GM12872 (cell line): Measurements from ENCODE around the gene SIPA1L3.

Source experiments
- TF ChIP-seq, protein P1 (sequence below): IDR thresholded peaks from 3 replicates; pipeline ENCODE4 v1.5.1; 2011; ENCODE audit warnings: low read depth, mild to moderate bottlenecking, low read length, moderate library complexity; ENCODE audit not compliant: insufficient read depth

The SIPA1L3 gene

DNA sequence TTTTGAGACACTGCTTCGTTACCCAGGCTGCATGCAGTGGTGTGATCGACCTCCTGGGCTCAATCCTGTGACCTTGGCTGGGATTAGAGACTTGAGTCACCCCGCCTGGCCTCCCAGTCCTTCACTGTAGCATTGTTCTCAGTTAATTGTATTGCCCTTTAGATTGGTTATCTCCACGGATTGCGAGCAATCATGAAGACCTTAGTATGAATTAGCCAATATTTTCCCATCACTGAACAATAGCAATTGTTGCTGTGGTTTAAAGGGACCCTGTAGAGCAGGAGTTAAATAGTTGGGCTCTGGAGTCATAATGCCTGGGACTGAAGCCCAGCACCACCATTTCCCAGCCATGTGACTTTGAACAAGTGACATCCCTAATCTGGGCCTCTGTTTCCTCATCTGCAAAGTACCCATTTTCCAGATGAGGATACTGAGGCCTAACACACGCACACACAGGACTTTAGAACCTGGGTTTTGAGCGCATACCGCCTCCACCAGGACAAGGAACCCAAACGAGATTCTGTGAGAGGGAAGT lies 340.8 kb downstream of the SIPA1L3 start:
- TF ChIP-seq, protein P1, sequence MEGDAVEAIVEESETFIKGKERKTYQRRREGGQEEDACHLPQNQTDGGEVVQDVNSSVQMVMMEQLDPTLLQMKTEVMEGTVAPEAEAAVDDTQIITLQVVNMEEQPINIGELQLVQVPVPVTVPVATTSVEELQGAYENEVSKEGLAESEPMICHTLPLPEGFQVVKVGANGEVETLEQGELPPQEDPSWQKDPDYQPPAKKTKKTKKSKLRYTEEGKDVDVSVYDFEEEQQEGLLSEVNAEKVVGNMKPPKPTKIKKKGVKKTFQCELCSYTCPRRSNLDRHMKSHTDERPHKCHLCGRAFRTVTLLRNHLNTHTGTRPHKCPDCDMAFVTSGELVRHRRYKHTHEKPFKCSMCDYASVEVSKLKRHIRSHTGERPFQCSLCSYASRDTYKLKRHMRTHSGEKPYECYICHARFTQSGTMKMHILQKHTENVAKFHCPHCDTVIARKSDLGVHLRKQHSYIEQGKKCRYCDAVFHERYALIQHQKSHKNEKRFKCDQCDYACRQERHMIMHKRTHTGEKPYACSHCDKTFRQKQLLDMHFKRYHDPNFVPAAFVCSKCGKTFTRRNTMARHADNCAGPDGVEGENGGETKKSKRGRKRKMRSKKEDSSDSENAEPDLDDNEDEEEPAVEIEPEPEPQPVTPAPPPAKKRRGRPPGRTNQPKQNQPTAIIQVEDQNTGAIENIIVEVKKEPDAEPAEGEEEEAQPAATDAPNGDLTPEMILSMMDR, result no peak

DNA sequence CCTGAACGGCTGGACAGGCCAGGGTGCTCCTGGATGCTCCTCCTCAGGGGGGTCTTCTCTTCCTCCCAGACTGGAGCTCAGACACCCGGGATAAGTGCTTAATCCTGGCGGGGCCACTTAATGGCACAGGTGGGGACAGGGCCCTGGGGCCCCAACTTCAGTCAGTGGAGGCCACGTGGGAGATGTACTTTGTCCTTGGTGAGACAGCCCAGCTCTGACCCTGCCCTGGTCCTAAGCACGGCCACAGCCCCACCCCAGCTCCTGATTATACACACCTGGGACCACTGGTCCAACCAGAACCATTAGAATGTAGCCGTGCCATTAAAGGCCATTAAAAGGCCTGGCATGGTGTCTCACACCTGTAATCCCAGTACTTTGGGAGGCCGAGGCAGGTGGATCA lies 341.4 kb downstream of the SIPA1L3 start:
- TF ChIP-seq, protein P1, result no peak

DNA sequence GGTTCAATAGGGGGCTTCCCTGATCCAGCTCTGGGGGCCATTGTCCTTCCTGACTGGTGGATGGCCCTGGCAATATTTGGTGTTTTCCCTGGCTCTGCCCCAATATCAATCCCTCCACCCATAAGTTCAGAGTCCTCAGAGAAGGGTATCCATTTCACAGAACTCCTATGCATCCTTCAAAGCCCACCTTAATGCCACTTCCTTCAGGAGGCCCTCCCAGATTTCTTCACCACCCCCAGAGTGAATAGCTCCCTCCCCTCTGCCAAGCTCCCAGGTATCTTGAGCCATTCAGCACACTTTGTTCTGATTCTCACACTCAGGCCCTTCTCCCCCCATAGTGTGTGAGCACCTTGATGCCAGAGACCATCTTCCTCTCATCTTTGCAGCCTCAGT lies 343.4 kb downstream of the SIPA1L3 start:
- TF ChIP-seq, protein P1, result no peak

DNA sequence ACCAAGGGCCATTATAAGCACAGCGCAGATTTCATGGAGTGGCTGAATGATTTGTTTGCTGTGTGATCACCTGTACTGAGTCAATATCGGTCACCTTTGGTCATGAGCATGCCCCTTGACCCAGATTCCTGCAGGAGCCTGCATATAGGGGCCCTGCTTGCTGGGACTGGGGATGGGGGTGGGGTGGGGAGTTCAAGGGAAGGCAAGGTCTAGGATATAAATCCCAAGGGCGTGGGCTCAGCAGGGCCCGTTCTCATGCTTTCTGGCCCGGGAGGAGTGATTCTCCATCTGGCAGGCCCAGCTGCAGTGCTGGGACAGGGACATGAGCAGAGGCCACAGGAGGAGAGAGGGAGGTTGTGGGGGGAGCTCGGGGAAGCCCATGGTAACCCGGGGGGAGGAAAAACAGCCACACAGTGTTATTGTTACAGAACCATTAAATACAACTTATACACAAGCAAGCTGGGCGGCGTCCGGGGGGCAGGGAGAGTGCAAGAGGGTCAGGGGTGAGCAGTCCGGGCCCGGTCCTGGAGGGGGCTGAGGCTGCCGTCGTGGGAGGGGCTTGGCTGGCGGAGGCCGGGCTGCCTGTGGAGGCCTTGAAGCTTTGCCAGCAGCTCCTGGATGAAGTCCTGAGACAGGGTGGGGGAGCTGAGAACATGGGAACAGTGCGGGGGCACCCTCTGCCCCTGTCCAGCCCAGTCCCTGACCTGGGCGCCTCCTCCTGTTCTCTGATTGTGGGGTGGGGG lies 344.0 kb downstream of the SIPA1L3 start:
- TF ChIP-seq, protein P1, result no peak

DNA sequence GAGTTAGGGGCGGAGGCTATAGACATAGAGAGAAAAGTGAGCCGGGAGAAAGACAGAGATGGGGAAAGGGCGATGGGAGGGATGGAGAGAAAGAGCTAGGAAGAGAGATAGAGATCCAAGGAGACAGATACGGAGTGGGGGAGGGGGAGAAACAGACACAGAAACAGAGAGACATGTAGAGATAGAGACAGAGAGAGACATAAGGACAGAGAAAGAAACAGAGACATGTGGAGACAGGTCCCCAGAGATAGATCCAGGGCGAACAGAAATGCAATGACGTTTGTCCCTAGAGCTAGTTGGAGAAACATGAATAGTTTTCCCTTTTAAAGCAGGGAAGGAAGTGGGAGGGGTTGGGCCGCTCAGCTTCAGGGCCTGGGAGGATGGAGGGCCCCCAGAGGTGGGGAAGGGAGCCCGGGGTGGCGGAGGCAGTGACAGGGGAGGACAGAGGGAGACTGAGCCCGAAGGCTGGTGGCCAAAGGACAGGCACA lies 344.6 kb downstream of the SIPA1L3 start:
- TF ChIP-seq, protein P1, result no peak

DNA sequence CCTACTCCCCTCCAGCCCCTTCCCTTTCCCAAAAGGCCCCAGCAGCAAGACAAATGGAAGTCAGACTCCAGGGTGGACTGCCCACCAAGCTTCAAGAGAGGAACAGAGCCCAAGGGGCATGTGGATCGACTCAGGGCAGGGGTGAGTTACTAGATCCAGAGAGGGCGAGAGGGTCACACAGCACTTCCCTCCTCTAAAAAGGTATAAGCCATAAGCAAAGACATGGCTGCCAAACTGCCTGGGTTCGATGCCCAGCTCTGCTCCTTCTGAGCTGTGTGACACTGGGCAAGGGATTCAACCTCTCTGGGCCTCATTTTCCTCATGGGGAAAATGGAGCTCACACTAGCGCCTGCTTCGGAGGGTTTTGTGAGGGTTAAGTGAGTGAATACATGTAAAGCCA lies 345.4 kb downstream of the SIPA1L3 start:
- TF ChIP-seq, protein P1, result no peak

DNA sequence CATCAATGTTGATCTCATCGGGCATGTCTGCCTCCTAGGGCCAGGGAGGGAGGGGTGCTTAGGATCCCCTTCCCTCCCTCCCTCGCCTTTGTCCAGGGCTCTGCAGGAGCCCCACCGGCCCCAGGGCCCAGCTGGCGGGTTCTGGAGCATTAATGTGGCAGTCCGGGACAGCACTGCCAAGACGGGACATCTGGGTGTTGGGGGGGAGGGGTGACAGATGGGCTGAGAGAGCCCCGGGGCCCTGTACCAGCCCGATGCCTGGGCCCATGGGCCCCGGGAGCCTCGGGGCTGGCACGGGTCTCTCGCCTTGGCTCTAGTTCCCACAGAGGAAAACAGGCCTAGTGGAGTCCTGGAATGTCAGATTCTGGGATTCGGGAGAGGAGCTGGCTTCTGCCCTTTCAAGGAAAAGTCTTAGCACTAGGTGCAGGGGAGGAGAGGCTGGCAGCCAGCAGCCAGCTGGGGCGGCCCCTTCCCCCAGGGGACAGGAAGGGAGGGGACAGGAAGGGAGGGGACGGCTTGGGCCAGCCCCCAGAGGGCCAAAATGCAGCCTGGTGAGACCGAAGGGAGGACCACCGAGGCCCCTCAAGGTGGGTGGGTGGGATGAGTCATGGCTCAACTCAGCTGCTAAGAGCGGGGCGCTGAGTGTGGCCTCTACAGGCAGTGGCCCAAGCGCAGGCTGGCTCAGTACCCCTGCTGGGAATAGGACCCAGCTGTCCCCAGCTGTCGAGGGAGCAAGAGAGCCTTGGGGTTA lies 346.1 kb downstream of the SIPA1L3 start:
- TF ChIP-seq, protein P1, result no peak
